Measurements from ENCODE around the gene BLNK. TPM values are rescaled to one million over a fixed set of nuclear protein-coding genes. Genes with fewer than 3 reads are reported as not detected.

The BLNK gene
- total and polyA plus RNA-seq, 3 donors from 2014 or later = 1.1 to 4.5 (median 1.5) TPM

GRCh38 chr10:96263176-96263575, 8.2 kb downstream of the BLNK start:
- Histone ChIP-seq H3K36me3 (ENCODE audit: low read depth, missing control alignments) (no peaks in the 10 kb centered on the region), H3K27ac (no peak overlapping the region), H3K4me3 (no peak overlapping the region), H3K27me3 (no peaks in the 10 kb centered on the region), H3K9me3 (no peaks in the 10 kb centered on the region), H3K4me1 (no peaks in the 10 kb centered on the region)
- 76 to 94% methylated on average over 3 to 4 of the region's 4 CpGs for WGBS, 2 donors
- DNase-seq = no peak
- intact Hi-C loops (cut with DNase I; ENCODE audit: low total_unique reads) = no loop called here
- TF ChIP-seq CTCF (IDR thresholded peaks at IDR 0.05) = no peak
- no peak for TF ChIP-seq POLR2A (IDR thresholded peaks at IDR 0.05)

GRCh38 chr10:96261930-96262329, 9.4 kb downstream of the BLNK start:
- H3K27me3 ChIP-seq = no peaks in the 10 kb centered on the region
- no peaks in the 10 kb centered on the region for H3K9me3 ChIP-seq
- no peaks in the 10 kb centered on the region for H3K4me1 ChIP-seq
- no peaks in the 10 kb centered on the region for H3K36me3 ChIP-seq (ENCODE audit: low read depth, missing control alignments)
- H3K27ac ChIP-seq = no peak overlapping the region
- TF ChIP-seq CTCF (IDR thresholded peaks at IDR 0.05) = no peak
- TF ChIP-seq POLR2A (IDR thresholded peaks at IDR 0.05) = no peak
- DNase-seq = no peak
- WGBS, 2 donors = 67 to 72% methylated on average over 3 of the region's 3 CpGs
- H3K4me3 ChIP-seq = no peak overlapping the region
- intact Hi-C loops (cut with DNase I; ENCODE audit: low total_unique reads) = no loop called here

- Histone ChIP-seq H3K9me3 (no peaks in the 10 kb centered on the region), H3K4me3 (no peak overlapping the region), H3K27ac (no peak overlapping the region), H3K27me3 (no peaks in the 10 kb centered on the region), H3K4me1 (no peaks in the 10 kb centered on the region), H3K36me3 (ENCODE audit: low read depth, missing control alignments) (no peaks in the 10 kb centered on the region)
- WGBS, 2 donors = 91 to 92% methylated on average over 2 of the region's 2 CpGs
- TF ChIP-seq CTCF (IDR thresholded peaks at IDR 0.05) (no peak), POLR2A (IDR thresholded peaks at IDR 0.05) (no peak)
- intact Hi-C loops (cut with DNase I; ENCODE audit: low total_unique reads) = no loop called here
- DNase-seq = no peak
Observed at GRCh38 chr10:96261132-96261531, 10.2 kb downstream of the BLNK start.

- WGBS, 2 donors = 79 to 80% methylated on average over 3 of the region's 3 CpGs
- no peak for TF ChIP-seq POLR2A (IDR thresholded peaks at IDR 0.05)
- no peak for TF ChIP-seq CTCF (IDR thresholded peaks at IDR 0.05)
- no peak overlapping the region for H3K27ac ChIP-seq
- DNase-seq = no peak
- H3K4me3 ChIP-seq = no peak overlapping the region
- H3K27me3 ChIP-seq = no peaks in the 10 kb centered on the region
- intact Hi-C loops (cut with DNase I; ENCODE audit: low total_unique reads) = no loop called here
- no peaks in the 10 kb centered on the region for H3K36me3 ChIP-seq (ENCODE audit: low read depth, missing control alignments)
- no peaks in the 10 kb centered on the region for H3K4me1 ChIP-seq
- no peaks in the 10 kb centered on the region for H3K9me3 ChIP-seq
Observed at GRCh38 chr10:96260014-96260413, 11.4 kb downstream of the BLNK start.

GRCh38 chr10:96259150-96259549, 12.2 kb downstream of the BLNK start:
- no peak overlapping the region for H3K27ac ChIP-seq
- no peaks in the 10 kb centered on the region for H3K9me3 ChIP-seq
- H3K36me3 ChIP-seq (ENCODE audit: low read depth, missing control alignments) = no peaks in the 10 kb centered on the region
- TF ChIP-seq POLR2A (IDR thresholded peaks at IDR 0.05) (no peak), CTCF (IDR thresholded peaks at IDR 0.05) (no peak)
- DNase-seq = no peak
- no peaks in the 10 kb centered on the region for H3K27me3 ChIP-seq
- no peak overlapping the region for H3K4me3 ChIP-seq
- H3K4me1 ChIP-seq = no peaks in the 10 kb centered on the region
- 69 to 79% methylated on average over 6 of the region's 6 CpGs for WGBS, 2 donors
- intact Hi-C loops (cut with DNase I; ENCODE audit: low total_unique reads) = no loop called here
